Measurements from ENCODE around the gene MRLN. TPM values are rescaled to one million over a fixed set of nuclear protein-coding genes. Genes with fewer than 3 reads are reported as not detected.

MRLN gene
- total RNA-seq, 2 experiments from 2014 or later: not detected

Other genes with a start within 250 kb of the MRLN start
- gene SLC16A9, start 43.6 kb downstream of the MRLN start, total RNA-seq: under 1 TPM; 0.08 to 0.09 TPM
- gene CCDC6, start 153.1 kb upstream of the MRLN start, total RNA-seq: 10 to 100 TPM; 20.4 to 21.4 TPM

Measured in activated naive CD8-positive, alpha-beta T cell treated with anti-CD3 and anti-CD28 coated beads, Interleukin-2, amount 10 ng/mL, durations not matched to agents 7 days and 5 days (primary cell).